GM12801 (cell line): ENCODE results near the gene SLC25A43.

Experiments
- CTCF ChIP-seq: IDR thresholded peaks from one replicate; pipeline ENCODE4 v1.5.1; 2011; ENCODE audit warnings: control low read depth; ENCODE audit not compliant: insufficient read length; ENCODE audit errors: extremely low read depth

Gene SLC25A43

DNA sequence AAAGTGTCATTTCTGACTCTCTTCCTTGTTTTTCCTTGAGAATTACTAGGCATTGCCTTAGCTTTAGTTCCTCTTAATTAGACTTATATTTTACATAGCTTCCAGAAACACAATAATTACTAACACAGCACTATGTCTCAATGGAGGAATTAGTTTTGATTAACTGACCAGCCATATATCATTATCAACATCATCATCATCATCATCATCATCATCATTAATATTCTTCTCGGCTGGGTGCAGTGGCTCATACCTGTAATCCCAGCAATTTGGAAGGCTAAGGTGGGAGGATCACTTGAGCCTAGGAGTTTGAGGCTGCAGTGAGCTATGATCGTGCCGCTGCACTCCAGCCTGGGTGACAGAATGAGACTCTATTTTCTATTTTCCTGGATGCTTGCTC, 66.4 kb downstream of the SLC25A43 start:
- TF ChIP-seq CTCF = no peak

GRCh38 chrX:119466970-119467369, 67.8 kb downstream of the SLC25A43 start:
- no peak for TF ChIP-seq CTCF

GRCh38 chrX:119467433-119467832, 68.3 kb downstream of the SLC25A43 start:
- no peak for TF ChIP-seq CTCF

DNA sequence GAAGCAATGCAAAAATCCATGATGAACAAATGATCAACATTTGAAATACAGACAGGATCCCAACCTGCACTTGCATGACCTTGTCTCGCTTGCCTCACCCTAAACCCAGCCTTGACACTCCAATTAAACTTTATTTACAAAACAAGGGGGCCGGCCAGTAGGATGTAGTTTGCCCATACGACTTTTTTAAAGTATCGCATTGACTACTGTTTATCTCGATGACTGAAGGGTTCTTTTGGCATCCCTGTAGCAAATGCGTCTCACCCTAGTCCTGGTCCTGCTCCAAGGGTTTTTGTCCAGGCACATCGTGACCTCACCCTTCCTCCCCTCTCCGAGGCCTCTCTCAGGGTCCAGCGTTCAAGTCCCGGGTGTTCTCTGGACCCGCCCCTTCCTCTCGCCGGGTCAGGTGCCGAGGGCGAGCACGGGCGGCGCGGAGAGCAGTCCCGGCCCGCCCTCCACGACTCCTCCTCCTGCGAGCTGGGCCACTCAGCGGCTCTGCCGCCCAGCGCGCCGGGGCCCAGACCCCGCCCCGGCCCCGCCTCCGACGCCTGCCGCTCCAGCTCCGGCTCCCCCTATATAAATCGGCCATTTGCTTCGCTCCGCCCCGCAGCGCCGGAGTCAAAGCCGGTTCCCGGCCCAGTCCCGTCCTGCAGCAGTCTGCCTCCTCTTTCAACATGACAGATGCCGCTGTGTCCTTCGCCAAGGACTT, 68.9 kb downstream of the SLC25A43 start, which contains the start of gene SLC25A5:
TSS of gene SLC25A5 (plus strand) at position 603 of the 709 bp plus-strand sequence. CDS start at position 675, 72 bp downstream.
- no peak for TF ChIP-seq CTCF

DNA sequence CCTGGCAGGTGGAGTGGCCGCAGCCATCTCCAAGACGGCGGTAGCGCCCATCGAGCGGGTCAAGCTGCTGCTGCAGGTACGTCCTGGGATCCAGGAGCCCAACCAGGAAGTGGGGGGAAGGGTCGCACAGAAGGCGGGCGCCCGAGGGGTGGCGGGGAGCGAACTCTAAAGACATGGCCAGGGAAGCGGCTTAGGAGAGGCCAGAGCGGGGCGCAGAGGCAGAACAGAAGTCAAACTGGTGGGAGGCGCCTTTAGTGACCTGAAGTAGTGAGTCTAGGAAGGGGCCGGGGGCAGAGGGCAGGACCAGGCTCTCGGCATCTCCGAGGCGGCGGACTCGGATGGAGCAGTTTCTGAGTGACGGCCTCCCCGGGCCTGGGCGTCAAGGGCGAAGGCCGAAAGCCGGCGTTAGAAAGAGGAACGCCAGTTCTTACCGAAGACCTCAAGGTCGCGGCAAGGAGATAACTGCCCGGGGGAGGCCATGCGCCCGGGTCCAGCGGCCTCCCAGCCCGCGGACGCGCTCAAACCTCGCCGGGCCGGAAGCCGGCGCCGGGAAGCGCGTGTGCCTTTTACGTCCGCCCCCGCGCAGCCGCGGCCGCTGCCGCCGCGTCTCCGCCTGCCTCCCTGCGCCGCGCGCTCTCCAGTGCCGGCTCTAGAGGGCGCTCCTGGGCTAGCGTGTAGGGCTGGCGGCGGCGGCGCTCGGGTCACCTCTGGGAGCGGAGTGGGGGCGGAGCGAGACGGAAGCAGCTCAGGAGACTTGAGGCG, 69.6 kb downstream of the SLC25A43 start:
- no peak for TF ChIP-seq CTCF

DNA sequence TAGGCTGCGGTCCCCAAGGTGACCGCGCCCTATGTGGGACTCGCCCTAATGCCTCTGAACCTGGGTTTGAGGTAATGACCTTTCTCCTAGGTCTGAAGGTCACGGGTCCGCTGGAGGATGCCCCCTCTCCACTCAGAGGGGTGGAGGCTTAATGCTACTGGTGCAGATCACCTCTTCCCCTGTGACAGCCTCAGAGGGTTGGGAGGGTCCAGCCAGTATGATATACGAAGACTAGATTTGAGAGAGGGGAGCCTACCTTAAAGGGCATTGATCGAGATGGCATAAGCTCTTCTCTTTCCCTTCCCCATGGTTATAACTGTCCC, 70.1 kb downstream of the SLC25A43 start:
- no peak for TF ChIP-seq CTCF

GRCh38 chrX:119474615-119475388, 75.7 kb downstream of the SLC25A43 start:
- TF ChIP-seq CTCF = no peak
